ENCODE measurements around the gene SZT2.
A peak's percentile ranks its signal among the peaks of the same experiment; 100 is the strongest.

Gene SZT2

GRCh38 chr1:43414634-43415223, 25.0 kb downstream of the SZT2 start:
- no peaks in the 10 kb centered on the region for H3K27me3 ChIP-seq (replicated peaks)
- no peak overlapping the region for H3K4me3 ChIP-seq (ENCODE audit: low read depth, low read length)
- no peak overlapping the region for H3K27ac ChIP-seq
- peaks cover 33% of the 10 kb centered on the region for H3K36me3 ChIP-seq (replicated peaks)
- DNase-seq, result peak; percentile 63
- in situ Hi-C loops (cut with HindIII; ENCODE audit: low pct_ligation_motif_present, low sequenced_read_pairs), result loop anchor here (25.0 kb wide), 1 partner anchor 177 kb away; no protein-coding TSS in a partner anchor
- TF ChIP-seq CTCF (IDR thresholded peaks at IDR 0.05; ENCODE audit: low read depth, low read length, missing control alignments), result peak; percentile 77

DNA sequence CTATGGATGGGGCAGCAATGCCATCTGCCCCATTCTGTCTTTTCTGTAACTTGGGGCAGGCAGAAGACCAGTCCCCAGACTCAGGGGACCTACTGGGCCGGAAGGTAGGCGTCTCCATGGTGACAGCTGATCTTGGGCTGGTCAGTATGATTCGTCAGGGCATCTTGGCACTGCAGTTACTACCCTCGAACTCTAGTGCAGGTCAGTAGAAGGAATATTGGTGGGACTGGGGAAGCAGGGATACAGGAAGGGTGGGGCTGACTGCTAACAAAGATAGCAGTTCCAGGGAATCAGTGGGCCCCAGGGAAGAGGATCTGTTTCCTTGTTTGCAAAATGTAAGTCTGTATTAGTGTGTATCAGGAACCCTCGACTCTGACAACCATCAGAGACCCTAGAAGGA, 26.2 kb downstream of the SZT2 start:
- no peaks in the 10 kb centered on the region for H3K27me3 ChIP-seq (replicated peaks)
- no peak for TF ChIP-seq CTCF (IDR thresholded peaks at IDR 0.05; ENCODE audit: low read depth, low read length, missing control alignments)
- H3K27ac ChIP-seq, result no peak overlapping the region
- peaks cover 44% of the 10 kb centered on the region for H3K36me3 ChIP-seq (replicated peaks)
- DNase-seq, result no peak
- in situ Hi-C loops (cut with HindIII; ENCODE audit: low pct_ligation_motif_present, low sequenced_read_pairs), result loop anchor here (25.0 kb wide), 1 partner anchor 179 kb away; no protein-coding TSS in a partner anchor
- no peak overlapping the region for H3K4me3 ChIP-seq (ENCODE audit: low read depth, low read length)

GRCh38 chr1:43418858-43419257, 29.2 kb downstream of the SZT2 start:
- DNase-seq, result no peak
- Histone ChIP-seq H3K36me3 (replicated peaks) (peaks cover 62% of the 10 kb centered on the region), H3K4me3 (ENCODE audit: low read depth, low read length) (no peak overlapping the region), H3K27me3 (replicated peaks) (no peaks in the 10 kb centered on the region), H3K27ac (no peak overlapping the region)
- in situ Hi-C loops (cut with HindIII; ENCODE audit: low pct_ligation_motif_present, low sequenced_read_pairs), result loop anchor here (25.0 kb wide), 1 partner anchor 182 kb away; no protein-coding TSS in a partner anchor
- TF ChIP-seq CTCF (IDR thresholded peaks at IDR 0.05; ENCODE audit: low read depth, low read length, missing control alignments), result no peak

- no peak for DNase-seq
- Histone ChIP-seq H3K4me3 (ENCODE audit: low read depth, low read length) (no peak overlapping the region), H3K27me3 (replicated peaks) (no peaks in the 10 kb centered on the region), H3K27ac (no peak overlapping the region), H3K36me3 (replicated peaks) (peaks cover 69% of the 10 kb centered on the region)
- TF ChIP-seq CTCF (IDR thresholded peaks at IDR 0.05; ENCODE audit: low read depth, low read length, missing control alignments), result no peak
- in situ Hi-C loops (cut with HindIII; ENCODE audit: low pct_ligation_motif_present, low sequenced_read_pairs), result loop anchor here (25.0 kb wide), 1 partner anchor 183 kb away; no protein-coding TSS in a partner anchor
Measured at GRCh38 chr1:43419627-43420425, 30.1 kb downstream of the SZT2 start.

- no peak for TF ChIP-seq CTCF (IDR thresholded peaks at IDR 0.05; ENCODE audit: low read depth, low read length, missing control alignments)
- H3K27me3 ChIP-seq (replicated peaks), result no peaks in the 10 kb centered on the region
- H3K4me3 ChIP-seq (ENCODE audit: low read depth, low read length), result no peak overlapping the region
- no peak for DNase-seq
- in situ Hi-C loops (cut with HindIII; ENCODE audit: low pct_ligation_motif_present, low sequenced_read_pairs), result loop anchor here (25.0 kb wide), 1 partner anchor 184 kb away; no protein-coding TSS in a partner anchor
- H3K36me3 ChIP-seq (replicated peaks), result peaks cover 79% of the 10 kb centered on the region
- H3K27ac ChIP-seq, result no peak overlapping the region
Measured at GRCh38 chr1:43420874-43421273, 31.2 kb downstream of the SZT2 start.
